Kasumi-1 (cell line): Measurements from ENCODE around the gene HAUS5.
"Not testable (repeated sequence)": the region's sequence is repeated elsewhere in the genome, so short reads cannot be mapped to it uniquely, and the experiment has no call there.

Experiments used
- DNase-seq, 2 experiments: peaks; one replicate each; lab custom pipeline; 2025; lab: John Stamatoyannopoulos, UW

The HAUS5 gene, protein sequence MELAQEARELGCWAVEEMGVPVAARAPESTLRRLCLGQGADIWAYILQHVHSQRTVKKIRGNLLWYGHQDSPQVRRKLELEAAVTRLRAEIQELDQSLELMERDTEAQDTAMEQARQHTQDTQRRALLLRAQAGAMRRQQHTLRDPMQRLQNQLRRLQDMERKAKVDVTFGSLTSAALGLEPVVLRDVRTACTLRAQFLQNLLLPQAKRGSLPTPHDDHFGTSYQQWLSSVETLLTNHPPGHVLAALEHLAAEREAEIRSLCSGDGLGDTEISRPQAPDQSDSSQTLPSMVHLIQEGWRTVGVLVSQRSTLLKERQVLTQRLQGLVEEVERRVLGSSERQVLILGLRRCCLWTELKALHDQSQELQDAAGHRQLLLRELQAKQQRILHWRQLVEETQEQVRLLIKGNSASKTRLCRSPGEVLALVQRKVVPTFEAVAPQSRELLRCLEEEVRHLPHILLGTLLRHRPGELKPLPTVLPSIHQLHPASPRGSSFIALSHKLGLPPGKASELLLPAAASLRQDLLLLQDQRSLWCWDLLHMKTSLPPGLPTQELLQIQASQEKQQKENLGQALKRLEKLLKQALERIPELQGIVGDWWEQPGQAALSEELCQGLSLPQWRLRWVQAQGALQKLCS

GRCh38 chr19:35612559-35613321 lies at the start of gene HAUS5:
HAUS5 (plus strand) TSS chr19:35612735; CDS start chr19:35612795, 60 bp downstream.
- peak; percentile 86 to 87 for DNase-seq

DNA sequence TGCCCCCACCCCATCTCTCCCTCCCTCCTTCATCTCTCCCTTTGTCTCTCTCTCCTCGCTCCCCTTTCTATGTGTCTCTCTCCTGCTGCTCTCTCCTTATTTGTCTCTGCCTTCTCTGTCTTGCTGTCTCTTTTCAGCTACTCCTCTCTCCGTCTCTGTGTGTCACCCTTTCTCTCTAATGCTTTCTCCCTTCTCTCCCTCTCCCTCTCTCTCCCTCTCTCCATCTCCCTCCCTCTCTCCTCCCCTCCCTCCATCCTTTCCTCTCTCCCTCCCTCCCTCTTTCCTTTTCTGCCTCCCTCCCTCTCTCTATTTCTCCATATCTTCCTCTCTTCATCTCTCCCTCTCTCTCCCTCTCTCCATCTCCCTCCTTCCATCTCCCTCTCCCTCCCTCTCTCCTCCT lies 49.8 kb upstream of the HAUS5 start:
- DNase-seq: no peak

DNA sequence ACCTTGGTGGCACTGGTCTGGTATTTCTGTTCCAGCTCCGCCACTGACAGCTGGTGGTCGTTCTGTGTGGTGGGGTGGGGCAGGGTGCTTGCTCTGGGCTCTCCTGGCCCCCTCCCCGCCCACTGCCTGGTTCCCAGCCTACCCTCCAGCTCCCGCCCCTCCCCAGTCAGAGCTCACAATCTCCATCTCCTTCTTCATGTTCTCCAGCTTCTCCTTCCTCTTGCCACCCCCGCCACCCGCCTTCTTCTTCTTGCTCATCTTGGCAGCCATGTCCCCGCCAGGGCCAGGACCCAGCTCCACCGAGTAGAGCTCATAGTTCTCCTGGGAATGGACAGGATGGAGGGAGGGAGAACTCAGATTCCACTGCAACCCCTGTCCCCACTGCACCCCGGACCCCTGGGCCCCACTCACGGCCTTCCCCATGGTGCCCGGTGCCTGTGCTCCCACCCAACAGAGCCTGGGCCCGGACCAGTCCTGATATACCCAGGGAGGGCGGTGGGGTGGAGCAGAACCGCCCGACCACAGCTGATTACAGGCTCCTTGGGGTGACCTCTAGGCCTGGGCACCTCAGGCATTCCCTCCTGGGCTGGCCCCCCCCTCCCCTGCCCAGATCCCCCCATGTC lies 49.2 kb upstream of the HAUS5 start, which contains the start of gene ATP4A:
TSS of gene ATP4A (minus strand) at position 452 of the 623 bp plus-strand sequence. CDS start at position 423, 29 bp downstream.
- no peak for DNase-seq

GRCh38 chr19:35565016-35565856 lies 47.3 kb upstream of the HAUS5 start:
- DNase-seq: no peak

DNA sequence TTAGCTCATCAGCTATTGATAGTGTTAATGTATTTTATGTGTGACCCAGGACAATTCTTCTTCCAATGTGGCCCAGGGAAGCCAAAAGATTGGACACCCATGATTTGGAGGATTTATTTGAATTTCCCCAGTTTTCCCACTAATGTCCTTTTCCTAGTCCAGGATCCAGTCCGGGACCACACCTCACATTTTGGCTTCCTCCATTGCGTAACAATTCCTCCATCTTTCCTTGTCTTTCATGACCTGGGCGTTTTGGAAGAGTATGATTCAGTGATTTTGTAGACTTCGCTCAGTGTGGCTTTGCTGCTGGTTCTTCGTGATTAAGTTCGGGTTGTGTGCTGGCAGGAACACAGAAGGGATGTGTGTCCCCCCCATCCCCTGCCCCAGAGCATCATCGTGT lies 45.8 kb upstream of the HAUS5 start:
- no peak for DNase-seq

DNA sequence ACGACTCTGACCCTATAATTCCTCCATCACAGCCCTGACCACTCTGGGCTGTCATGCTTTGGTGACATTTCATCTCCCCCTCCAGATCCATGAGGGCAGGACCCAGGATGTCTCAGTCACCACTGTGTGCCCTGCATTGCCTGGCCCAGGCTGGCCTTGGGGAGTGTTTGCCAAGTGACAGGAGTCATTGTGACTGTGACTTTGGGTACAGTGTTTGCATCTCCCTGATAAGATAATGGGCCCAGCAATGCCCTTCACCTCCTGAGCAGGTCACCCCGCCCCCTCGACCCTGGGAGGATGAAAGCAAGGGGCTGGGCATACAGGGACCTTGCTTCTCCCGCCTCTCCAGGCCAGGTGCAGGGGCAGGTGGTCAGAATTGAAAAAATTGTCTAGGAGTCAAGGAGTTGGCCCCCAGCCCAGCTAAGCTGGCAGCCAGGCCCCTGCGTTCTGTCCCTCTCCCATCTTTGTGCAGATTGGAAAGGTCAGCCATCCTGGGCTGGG lies 43.2 kb upstream of the HAUS5 start:
- DNase-seq: no peak

DNA sequence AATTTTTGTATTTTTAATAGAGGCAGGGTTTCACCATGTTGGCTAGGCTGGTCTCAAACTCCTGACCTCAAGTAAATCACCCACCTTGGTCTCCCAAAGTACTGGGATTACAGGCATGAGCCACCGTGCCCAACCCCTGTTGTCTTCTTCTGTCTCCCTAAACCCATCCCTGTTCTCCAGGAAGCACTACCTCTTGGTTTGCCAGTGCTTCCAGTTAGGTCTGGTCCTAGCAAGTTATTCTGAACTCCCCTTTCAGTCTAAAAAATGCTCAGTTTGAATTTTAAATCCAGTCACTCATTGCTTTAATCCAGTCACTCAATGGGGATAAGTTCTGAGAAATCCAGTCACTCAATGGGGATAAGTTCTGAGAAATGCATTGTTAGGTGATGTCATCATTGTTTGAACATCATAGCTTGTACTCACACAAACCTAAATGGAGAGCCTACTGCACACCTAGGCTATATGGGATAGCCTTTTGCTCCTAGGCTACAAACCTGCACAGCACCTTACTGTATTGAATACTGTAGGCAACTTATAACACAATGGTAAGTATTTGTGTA lies 41.0 kb upstream of the HAUS5 start:
- no peak for DNase-seq

DNA sequence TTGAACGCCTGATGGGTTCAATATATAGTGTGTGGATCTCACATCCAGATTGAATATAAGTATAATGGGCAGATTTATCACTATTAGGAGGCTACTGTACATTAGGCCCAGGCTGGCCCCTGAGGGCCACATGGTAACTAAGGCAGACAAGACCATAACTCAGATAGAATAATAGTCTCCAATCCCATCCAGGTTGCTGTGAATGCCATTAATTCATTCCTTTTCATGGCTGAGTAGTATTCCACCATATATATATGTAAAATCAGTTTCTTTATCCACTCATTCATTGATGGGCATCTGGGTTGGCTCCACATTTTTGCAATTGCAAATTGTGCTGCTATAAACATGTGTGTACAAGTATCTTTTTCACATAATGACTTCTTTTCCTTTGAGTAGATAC lies 34.6 kb upstream of the HAUS5 start:
- no peak for DNase-seq

DNA sequence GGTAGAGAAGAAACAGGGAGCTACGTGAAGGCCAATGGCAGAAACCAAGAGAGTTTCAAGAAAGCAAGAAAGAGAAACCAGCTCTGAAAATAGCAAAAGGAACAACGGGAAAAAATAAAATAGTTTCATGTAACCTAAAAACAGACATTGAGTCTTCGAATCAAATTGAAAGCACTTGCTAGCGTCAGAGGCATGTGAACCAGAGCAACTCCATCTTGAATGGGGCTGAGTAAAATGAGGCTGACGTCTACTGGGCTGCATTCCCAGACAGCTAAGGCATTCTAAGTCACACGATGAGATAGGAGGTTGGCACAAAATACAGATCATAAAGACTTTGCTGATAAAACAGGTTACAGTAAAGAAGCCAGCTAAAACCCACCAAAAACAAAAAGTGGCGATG lies 33.8 kb upstream of the HAUS5 start:
- DNase-seq: no peak

DNA sequence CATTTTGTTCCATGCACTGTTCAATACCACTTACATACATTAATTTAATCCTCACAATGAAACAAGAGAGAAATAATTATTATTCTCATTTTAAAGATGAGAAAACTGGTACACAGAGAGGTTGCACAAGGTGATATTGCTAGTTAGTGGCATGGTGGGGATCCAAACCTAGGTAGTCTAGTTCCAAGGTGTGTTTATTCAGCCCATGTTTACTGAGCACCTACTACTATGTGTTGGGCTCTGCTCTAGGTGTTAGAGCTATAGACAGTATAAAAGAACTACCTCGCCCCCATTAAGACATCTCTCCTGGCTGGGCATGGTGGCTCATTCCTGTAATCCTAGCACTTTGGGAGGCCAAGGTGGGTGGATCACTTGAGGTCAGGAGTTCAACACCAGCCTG lies 29.8 kb upstream of the HAUS5 start:
- DNase-seq: no peak

DNA sequence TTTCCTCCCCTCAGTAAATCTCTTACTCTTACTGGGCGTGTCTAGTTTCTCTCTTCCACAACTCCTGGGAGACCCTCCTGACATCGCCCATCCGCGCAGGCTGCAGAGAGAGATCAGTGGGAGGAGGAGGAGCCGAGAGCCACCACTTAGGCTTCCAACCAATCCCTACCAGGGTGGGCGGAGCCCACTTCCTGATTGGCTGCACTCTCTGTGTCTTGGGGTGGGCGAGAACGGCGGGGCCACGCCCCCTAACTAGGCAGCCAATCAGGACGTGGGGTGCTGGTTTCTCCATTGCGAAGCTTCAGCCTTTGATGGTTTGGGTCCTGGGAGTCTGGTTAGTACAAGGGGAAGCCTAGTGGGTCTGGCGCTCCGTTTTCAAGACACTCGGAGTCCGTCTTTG lies 26.7 kb upstream of the HAUS5 start, which contains the start of gene PMIS2:
TSS of gene PMIS2 (plus strand) at position 326 of the 400 bp plus-strand sequence. CDS start 87 bp downstream, outside the sequence.
- no peak for DNase-seq

- no peak for DNase-seq
These were observed 25.2 kb upstream of the HAUS5 start for GRCh38 chr19:35587321-35587720.

GRCh38 chr19:35590875-35591274 lies 21.7 kb upstream of the HAUS5 start:
- DNase-seq: no peak

- DNase-seq: peak; percentile 48 to 73
These were observed 20.3 kb upstream of the HAUS5 start for GRCh38 chr19:35592226-35592625.

DNA sequence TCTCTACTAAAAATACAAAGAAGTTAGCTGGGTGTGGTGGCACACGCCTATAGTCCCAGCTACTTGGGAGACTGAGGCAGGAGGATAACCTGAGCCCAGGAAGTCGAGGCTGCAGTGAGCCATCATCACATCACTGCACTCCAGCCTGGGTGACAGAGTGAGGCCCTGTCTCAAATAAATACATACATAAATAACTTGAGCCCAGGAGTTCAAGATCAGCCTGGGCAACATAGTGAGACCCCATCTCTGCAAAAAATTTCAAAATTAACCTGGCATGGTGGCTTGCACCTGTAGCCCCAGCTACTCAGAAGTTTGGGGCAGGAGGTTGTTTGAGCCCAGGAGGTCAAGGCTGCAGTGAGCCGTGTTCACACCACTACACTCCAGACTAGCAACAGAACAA lies 17.5 kb upstream of the HAUS5 start:
- not testable (repeated sequence) for DNase-seq

- DNase-seq: no peak
These were observed 16.6 kb upstream of the HAUS5 start for GRCh38 chr19:35595928-35596327.

DNA sequence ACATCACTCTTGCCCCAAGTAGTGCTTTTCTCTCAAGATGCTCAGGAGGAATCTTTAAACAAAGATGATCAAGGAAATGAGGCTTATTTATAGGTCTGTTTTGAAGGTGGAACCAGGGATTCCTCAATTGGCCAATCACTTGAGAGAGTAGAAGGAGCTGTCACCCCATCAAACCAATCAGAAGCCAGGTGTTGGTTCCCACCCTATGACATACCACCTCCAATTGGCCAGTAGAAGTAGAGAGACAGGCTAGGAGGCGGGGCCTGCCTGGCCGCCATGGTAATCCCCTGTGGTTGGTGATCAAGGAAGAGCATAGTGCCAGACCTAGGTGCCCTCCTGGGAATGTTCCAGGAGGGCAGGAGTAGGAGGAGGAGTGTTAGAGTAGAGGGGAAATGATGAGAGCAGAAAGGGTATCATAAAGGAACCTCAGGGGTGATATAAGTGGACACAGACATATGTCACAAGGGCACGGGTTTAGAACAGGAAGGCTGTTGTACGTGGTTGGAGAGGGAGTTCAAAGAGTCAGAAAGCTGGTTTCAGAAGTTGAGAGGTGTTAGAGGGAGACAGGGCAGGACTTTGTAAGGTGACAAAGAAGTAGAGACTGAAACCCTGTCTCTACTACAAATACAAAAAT lies 16.1 kb upstream of the HAUS5 start:
- DNase-seq: no peak

GRCh38 chr19:35601971-35602370 lies 10.6 kb upstream of the HAUS5 start:
- no peak for DNase-seq

DNA sequence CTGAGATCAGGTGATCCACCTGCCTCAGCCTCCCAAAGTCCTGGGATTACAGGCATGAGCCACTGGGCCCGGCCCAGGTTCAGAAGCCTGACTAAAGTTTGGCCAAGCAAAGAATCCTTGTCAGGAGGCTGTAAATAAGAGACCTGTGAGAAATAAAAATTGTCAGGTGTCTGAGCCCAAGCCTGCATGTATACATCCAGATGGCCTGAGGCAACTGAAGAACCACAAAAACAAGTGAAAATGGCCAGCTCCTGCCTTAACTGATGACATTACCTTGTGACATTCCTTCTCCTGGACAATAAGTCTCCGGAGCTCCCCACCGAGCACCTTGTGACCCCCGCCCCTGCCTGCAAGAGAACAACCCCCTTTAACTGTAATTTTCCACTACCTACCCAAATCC lies 8.1 kb upstream of the HAUS5 start:
- not testable (repeated sequence) for DNase-seq

DNA sequence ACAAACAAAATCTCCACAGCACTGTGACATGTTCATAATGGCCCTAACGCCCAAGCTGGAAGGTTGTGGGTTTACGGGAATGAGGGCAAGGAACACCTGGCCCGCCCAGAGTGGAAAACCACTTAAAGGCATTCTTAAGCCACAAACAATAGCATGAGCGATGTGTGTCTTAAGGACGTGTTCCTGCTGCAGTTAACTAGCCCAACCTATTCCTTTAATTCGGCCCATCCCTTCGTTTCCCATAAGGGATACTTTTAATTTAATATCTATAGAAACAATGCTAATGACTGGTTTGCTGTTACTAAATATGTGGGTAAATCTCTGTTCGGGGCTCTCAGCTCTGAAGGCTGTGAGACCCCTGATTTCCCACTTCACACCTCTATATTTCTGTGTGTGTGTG lies 5.4 kb upstream of the HAUS5 start:
- not testable (repeated sequence) for DNase-seq
